Inferior parietal cortex (tissue), 1 donor: ENCODE data around the gene GFPT2.

Experiments used
- DNase-seq: peaks from one replicate; pipeline ENCODE4 v3.0.0-alpha.2; 2016; ENCODE audit errors: extremely low spot score

GFPT2 gene

DNA sequence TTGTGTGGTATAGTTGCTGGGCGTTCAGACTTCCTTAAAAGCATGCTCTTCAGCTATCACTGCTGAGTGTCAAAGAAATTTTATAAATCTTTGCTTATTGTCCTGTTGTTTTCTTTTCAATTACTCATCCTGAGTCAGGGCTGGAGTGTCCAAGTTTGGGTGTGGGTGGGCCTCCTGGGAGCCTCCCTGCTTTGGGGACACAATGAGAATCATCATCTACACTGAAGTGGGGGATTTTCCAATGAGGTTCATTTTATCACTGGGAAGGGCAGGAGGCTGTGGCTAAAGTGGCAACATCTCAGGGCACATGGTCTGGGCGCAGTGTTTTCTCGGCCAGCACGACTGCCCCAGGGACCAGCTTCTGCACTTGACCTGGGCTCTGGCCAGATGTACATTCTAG, 19.5 kb downstream of the GFPT2 start:
- DNase-seq, result no peak

DNA sequence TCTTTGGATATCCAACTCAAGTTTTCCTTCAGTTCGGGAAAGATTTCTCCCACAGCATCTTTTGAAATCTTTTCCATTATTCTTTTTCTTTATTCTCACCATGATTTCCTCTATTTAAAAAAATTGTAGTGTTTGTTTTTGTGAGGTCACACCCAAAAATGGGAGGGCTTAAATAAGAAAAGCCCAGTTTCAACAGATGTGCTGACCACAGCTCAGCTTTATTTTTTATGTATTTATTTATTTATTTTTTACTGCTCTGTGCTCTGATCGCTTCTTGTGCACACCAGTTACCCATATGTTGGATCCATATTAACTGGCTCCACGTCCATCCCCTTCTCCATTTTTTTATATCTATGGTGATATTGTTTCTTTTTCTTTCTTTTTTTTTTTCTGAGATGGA, 20.3 kb downstream of the GFPT2 start:
- DNase-seq, result no peak

DNA sequence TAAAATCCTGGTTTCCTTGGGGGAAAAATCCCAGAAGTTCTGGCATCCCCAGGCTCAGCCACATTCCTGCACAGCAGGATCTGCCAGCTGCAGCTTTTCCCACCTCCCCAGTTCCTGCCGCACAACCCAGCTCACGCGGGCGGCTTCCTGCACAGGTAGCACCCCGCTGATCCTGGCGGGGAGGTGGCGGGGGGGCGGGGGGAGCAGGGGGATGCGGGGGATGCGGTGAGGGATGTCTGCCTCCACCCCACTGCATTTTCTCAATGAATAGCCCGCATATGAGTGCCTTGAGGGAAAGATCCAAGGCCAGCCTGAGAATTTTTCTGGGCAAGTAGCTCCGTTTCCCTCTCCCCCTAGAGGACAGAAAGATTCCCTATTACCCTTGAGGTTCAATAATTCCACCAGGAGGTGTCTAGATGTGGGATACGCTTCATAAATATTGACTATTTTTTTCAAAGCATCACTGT, 21.1 kb downstream of the GFPT2 start:
- no peak for DNase-seq

GRCh38 chr5:180331647-180331950, 21.5 kb downstream of the GFPT2 start:
- no peak for DNase-seq

- DNase-seq, result no peak
Measured at GRCh38 chr5:180330810-180331646, 22.1 kb downstream of the GFPT2 start.

DNA sequence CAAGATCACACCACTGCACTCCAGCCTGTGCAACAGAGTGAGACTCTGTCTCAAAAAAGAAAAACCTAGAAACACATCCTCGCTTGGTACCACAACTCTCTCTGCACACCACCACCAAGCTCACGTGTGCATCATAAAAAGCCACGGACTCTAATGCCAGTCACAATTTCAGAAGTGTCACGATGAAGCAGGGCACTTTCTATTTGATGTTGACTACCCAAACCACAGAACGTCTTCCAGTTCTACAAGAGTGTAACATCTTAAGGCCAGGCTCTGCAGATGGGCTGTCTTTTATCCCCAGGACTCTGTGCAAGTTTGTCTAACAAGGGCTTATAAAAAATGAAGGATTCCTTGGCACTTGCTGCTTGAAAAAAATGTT, 22.9 kb downstream of the GFPT2 start:
- no peak for DNase-seq

- DNase-seq, result no peak
Measured at GRCh38 chr5:180329606-180330269, 23.4 kb downstream of the GFPT2 start.

GRCh38 chr5:180329138-180329435, 24.0 kb downstream of the GFPT2 start:
- DNase-seq, result no peak

- DNase-seq, result peak; percentile 80
Measured at GRCh38 chr5:180328296-180329137, 24.6 kb downstream of the GFPT2 start.

- no peak for DNase-seq
Measured at GRCh38 chr5:180326989-180327565, 26.1 kb downstream of the GFPT2 start.

- DNase-seq, result peak; percentile 38
Measured at GRCh38 chr5:180324601-180324950, 28.6 kb downstream of the GFPT2 start.

- DNase-seq, result peak; percentile 62
Measured at GRCh38 chr5:180323941-180324600, 29.1 kb downstream of the GFPT2 start.

DNA sequence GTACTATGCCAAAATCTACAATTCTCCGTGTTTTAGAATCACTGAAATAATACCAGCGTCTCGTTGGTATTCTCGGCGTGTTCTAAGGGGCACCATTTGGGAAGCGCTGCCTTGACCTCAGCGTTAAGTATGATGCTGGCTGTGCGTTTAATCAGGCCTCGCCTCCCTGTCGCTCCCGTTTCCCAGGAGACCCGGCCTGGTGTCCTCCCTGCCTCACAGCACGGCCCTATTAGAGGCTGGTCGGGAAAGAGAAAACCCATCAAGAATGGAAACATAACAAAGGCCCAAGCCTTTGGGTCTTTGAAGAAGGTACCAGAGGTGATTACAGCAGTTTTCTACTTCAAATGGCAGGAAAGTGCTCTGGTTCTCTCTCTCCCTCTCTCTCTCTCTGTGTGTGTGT, 30.0 kb downstream of the GFPT2 start:
- DNase-seq, result no peak

DNA sequence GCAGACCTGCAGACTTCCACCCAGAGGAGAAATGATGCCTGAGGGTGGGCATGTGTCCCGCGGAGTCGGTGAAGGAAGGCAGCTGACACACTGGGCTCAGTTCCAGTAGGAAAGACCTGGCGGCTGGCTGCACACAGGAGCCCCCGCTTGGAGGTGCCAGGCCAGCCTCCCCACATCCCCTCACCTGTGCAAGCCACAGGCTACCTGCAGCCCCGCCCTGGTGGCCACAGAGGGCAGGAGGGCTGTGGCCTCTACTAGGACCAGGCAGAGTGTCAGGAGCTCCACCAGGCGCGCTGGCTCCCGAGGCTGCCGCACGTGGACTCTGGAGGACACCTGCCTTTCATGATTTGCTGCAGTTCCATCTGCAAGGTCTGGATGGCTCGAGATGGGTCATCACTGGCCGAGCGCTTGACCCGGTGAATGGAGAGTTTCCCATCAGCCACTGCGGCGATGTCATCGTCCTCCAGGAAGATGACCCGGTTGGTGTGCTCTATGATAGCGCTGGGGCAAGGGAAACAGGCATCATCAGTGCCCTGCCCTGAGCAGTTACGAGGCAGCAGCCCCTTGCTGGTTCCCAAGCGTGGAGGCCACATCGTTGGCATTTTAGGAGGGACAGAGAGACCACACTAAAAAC, 34.6 kb downstream of the GFPT2 start:
- no peak for DNase-seq

GRCh38 chr5:180316586-180316985, 36.5 kb downstream of the GFPT2 start:
- no peak for DNase-seq

DNA sequence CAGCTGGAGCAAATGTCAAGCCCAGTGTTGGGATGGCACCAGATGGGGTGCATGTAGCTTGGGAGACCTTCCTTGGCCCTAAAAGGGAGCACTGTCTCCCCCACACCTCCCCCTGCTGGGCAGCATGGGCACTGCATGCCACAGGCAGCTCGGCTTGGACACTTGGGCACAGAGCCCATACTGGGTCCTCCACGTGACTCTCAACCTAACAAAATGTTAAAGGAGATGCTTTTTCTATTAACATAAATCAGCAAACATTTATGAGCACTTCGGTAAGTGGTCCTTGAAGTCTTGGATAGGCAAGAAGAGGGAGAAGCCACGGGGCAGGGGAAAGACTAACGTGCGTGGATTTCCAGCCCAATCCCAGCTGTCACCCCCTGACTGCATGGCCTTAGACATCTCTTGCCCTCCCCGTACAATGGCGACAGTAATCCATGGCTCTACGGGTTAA, 37.3 kb downstream of the GFPT2 start:
- DNase-seq, result peak; percentile 63

- DNase-seq, result peak; percentile 42
Measured at GRCh38 chr5:180313677-180314505, 39.2 kb downstream of the GFPT2 start.

DNA sequence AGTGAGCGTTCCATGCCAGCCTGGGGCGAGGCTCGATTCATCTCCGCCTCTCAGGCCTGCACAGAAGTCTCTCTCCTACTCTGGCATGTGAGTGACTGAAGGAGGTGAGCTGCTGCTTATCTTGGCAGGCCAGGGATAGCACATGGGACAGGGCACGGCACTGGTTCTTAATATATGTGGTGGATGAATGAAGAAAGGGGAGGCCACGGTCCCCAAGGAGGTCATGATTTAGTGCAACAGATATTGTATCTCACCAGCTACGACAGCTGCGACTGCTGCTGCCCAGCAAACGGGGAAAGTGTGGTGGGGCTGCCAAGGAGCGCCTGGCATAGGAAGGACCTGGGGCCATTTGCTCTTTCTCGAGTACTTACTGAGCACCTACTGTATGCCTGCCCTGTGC, 41.9 kb downstream of the GFPT2 start:
- DNase-seq, result no peak

- no peak for DNase-seq
Measured at GRCh38 chr5:180306796-180307195, 46.3 kb downstream of the GFPT2 start.

DNA sequence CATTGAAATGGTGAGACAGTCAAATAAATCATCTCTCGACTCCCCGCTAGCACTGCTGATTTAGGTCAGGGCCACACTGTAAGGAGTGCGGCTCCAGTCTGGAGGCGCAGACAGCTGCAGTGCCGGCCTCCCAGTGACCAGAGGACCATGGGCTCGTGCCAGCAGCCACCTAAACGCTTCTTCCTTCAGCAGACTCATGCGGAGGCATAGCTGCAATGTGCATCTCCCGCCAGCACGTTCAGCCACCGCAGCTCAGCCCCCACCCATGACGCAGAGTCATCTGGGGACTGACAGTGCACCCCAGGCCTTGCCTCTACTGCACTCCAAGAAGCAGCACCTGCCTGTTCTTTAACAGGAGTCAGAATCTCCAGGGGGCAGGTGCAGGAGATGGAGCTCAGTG, 47.7 kb downstream of the GFPT2 start:
- no peak for DNase-seq
